HL-60/S4 treated with retinoic acid at 250 ng/mL for 4 days and 3 days (cell line): ENCODE results near the gene SASS6.

Experiments used
- in situ Hi-C: fragments of 300-500 bp; cut with MboI; formaldehyde crosslinking; loops from 2 replicates; pipeline ENCODE4 v1.7.0; 2022; ENCODE audit warnings: low sequenced_read_pairs

The SASS6 gene

GRCh38 chr1:100132566-100133477, at the start of gene SASS6, which contains the start of gene TRMT13:
Gene SASS6, minus strand, starts transcription at chr1:100132930. Its CDS starts 116 bp downstream, at chr1:100132814.
Gene TRMT13, plus strand, starts transcription at chr1:100133163. Its CDS starts 6 bp downstream, at chr1:100133169.
- in situ Hi-C loops = no loop called here

GRCh38 chr1:100178091-100178490, 45.4 kb upstream of the SASS6 start, which contains the start of gene LRRC39:
Gene LRRC39, minus strand, starts transcription at chr1:100178256. Its CDS starts 9,740 bp downstream, at chr1:100168516.
- in situ Hi-C loops = no loop called here

GRCh38 chr1:100177295-100178041, 44.7 kb upstream of the SASS6 start:
- in situ Hi-C loops = no loop called here

GRCh38 chr1:100168051-100168450, 35.3 kb upstream of the SASS6 start:
- in situ Hi-C loops = no loop called here

- in situ Hi-C loops = no loop called here
Observed at GRCh38 chr1:100164702-100165101, 32.0 kb upstream of the SASS6 start.

- in situ Hi-C loops = no loop called here
Observed at GRCh38 chr1:100164216-100164615, 31.5 kb upstream of the SASS6 start.

GRCh38 chr1:100162881-100163280, 30.2 kb upstream of the SASS6 start:
- in situ Hi-C loops = no loop called here

GRCh38 chr1:100152271-100152670, 19.5 kb upstream of the SASS6 start:
- in situ Hi-C loops = no loop called here

- in situ Hi-C loops = no loop called here
Observed at GRCh38 chr1:100151679-100152078, 18.9 kb upstream of the SASS6 start.

GRCh38 chr1:100147875-100148274, 15.1 kb upstream of the SASS6 start:
- in situ Hi-C loops = no loop called here

- in situ Hi-C loops = no loop called here
Observed at GRCh38 chr1:100146958-100147357, 14.2 kb upstream of the SASS6 start.

GRCh38 chr1:100145116-100145515, 12.4 kb upstream of the SASS6 start:
- in situ Hi-C loops = no loop called here

- in situ Hi-C loops = no loop called here
Observed at GRCh38 chr1:100142343-100142742, 9.6 kb upstream of the SASS6 start.

- in situ Hi-C loops = no loop called here
Observed at GRCh38 chr1:100141192-100141591, 8.5 kb upstream of the SASS6 start.

GRCh38 chr1:100137602-100138001, 4.9 kb upstream of the SASS6 start:
- in situ Hi-C loops = no loop called here

GRCh38 chr1:100134872-100135271, 2.1 kb upstream of the SASS6 start:
- in situ Hi-C loops = no loop called here

- in situ Hi-C loops = no loop called here
Observed at GRCh38 chr1:100131623-100132022, 1.1 kb downstream of the SASS6 start.

GRCh38 chr1:100130552-100131077, 2.1 kb downstream of the SASS6 start:
- in situ Hi-C loops = no loop called here

GRCh38 chr1:100127226-100127625, 5.5 kb downstream of the SASS6 start:
- in situ Hi-C loops = no loop called here

- in situ Hi-C loops = no loop called here
Observed at GRCh38 chr1:100122177-100122576, 10.6 kb downstream of the SASS6 start.

- in situ Hi-C loops = no loop called here
Observed at GRCh38 chr1:100115524-100115923, 17.2 kb downstream of the SASS6 start.
